ENCODE measurements around the gene PARP9.

DNA sequence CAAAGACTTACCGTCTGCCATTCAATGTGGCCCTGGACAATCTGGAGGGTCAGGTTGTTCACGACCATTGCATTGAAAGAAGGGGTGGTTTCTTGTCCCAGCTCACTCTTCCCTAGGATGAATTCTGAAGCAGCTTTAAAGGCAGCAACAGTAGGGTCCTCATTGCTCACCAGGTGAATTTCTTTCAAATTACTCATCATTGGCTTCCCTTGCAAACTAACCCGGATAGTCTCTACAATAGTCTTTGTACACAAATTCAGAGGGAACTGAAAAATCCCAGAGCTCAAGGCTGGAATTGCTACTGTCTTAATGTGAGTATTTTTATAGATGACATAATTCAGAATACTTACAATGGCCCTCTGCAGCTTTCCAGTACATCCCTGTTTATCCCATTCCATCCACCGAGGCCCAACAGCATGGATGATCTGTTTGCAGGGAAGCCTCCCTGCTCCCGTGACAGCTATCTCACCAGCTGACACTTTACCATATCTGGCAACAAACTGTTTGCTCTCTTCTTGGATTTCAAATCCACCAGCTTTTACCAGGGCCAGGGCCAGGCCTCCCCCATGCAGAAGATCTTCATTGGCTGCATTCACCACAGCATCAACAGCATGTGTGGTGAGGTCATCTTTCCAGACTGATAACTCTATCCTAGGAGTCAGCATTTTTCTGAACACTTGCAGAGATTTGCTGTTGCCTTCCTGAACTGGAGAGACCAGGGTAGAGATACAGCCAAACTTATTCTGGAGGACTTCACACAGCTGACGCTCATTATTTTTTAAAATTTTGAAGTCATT is 8.6 kb downstream of the PARP9 start:
- TF ChIP-seq DPF2 (CRISPR knock-in tag; IDR thresholded peaks at IDR 0.05; ENCODE audit: borderline replicate concordance, low read depth) (no peak), SP2 (CRISPR knock-in tag; IDR thresholded peaks at IDR 0.05) (no peak), XRCC5 (optimal IDR thresholded peaks at IDR 0.05; ENCODE audit: low read length) (no peak), ZNF263 (CRISPR knock-in tag; IDR thresholded peaks at IDR 0.05) (no peak), SMC3 (IDR thresholded peaks at IDR 0.05; ENCODE audit: low read length) (no peak)
